DND-41 (cell line): ENCODE data around the gene DIRAS1.

ENCODE experiments used
- CTCF ChIP-seq: IDR thresholded peaks from 2 replicates; pipeline ENCODE4 v1.5.1; 2012; ENCODE audit warnings: borderline replicate concordance, low read length, moderate library complexity, mild to moderate bottlenecking; ENCODE audit not compliant: poor library complexity, severe bottlenecking; ENCODE audit errors: extremely low read depth
- EZH2 ChIP-seq: IDR thresholded peaks from 3 replicates; pipeline ENCODE4 v1.6.1; 2012; ENCODE audit warnings: borderline replicate concordance, low read depth, mild to moderate bottlenecking, moderate library complexity, low read length, inconsistent platforms; ENCODE audit not compliant: severe bottlenecking

- TF ChIP-seq CTCF (no peak), EZH2 (no peak)
These were observed 21.9 kb upstream of the DIRAS1 start for GRCh38 chr19:2743099-2743498.
